Fibroblast of the conjunctiva (primary cell): ENCODE data around the gene TMEM266.

ENCODE experiments used
- DNase-seq: peaks from one replicate; pipeline ENCODE4 v3.0.0-alpha.2; 2010; ENCODE audit warnings: low read depth

Gene TMEM266

DNA sequence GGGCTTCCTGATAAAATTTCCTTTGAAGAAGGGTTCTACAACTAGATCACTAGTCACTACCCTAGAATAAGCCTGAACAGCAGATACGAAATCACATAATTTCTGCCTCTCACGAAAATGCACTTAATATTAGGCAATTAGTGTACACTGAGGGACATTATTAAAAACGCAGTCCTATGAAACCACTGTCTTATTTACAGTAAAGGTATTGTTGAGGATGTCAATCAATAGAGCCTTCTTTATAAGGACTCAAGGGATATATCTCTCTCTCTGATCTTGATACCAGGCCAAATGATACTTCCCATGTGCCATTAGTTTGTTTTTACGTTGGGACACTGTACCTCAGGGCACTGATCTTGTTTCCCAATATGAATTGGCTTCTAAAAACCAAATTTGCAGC lies 191.9 kb downstream of the TMEM266 start:
- DNase-seq, result no peak

- no peak for DNase-seq
Observed at GRCh38 chr15:76252249-76252648, 192.5 kb downstream of the TMEM266 start.

GRCh38 chr15:76253691-76254473 lies 194.1 kb downstream of the TMEM266 start:
- DNase-seq, result no peak
